Endothelial cell of umbilical vein (primary cell): ENCODE data around the gene GLB1L2.

Experiments
- EZH2 ChIP-seq: IDR thresholded peaks from 2 replicates; pipeline ENCODE4 v1.6.1; 2012; ENCODE audit warnings: borderline replicate concordance, low read depth, mild to moderate bottlenecking, moderate library complexity, low read length, inconsistent platforms; ENCODE audit not compliant: severe bottlenecking
- FOS ChIP-seq: IDR thresholded peaks from 2 replicates; pipeline ENCODE4 v1.6.1; 2011; ENCODE audit warnings: mild to moderate bottlenecking, low read length, moderate library complexity, borderline replicate concordance; ENCODE audit not compliant: insufficient read depth
- GATA2 ChIP-seq: IDR thresholded peaks from 2 replicates; pipeline ENCODE4 v1.7.0; 2011; ENCODE audit warnings: low read depth, mild to moderate bottlenecking, moderate library complexity, mixed read lengths, low read length; ENCODE audit not compliant: insufficient read length, insufficient read depth
- JUN ChIP-seq: IDR thresholded peaks from 2 replicates; pipeline ENCODE4 v1.6.1; 2011; ENCODE audit warnings: borderline replicate concordance, low read depth; ENCODE audit not compliant: insufficient read length, insufficient read depth
- MYC ChIP-seq: IDR thresholded peaks from one replicate; pipeline ENCODE4 v1.6.1; 2011; ENCODE audit warnings: mild to moderate bottlenecking, low read depth, low read length
- POLR2A ChIP-seq: IDR thresholded peaks from 2 replicates; pipeline ENCODE4 v1.6.1; 2012; ENCODE audit warnings: low read depth, mild to moderate bottlenecking, control low read depth, low read length
- POLR2AphosphoS5 ChIP-seq: IDR thresholded peaks from 2 replicates; pipeline ENCODE4 v1.6.1; 2012; ENCODE audit warnings: low read depth, mild to moderate bottlenecking, control low read depth, low read length, moderate library complexity; ENCODE audit not compliant: insufficient read depth
- TF ChIP-seq, protein P1 (sequence below), 2 donors: IDR thresholded peaks; 1 replicate in 1 of 2; 2 replicates in 1 of 2; pipeline ENCODE4 v1.5.1; 2011; ENCODE audit warnings: low read length in 2 of 2, mild to moderate bottlenecking in 2 of 2, moderate library complexity in 2 of 2, control low read depth in 1 of 2, inconsistent platforms in 1 of 2, low read depth in 1 of 2; ENCODE audit not compliant: insufficient read depth in 1 of 2; ENCODE audit errors: extremely low read depth in 1 of 2
- TF ChIP-seq, protein P2 (sequence below): IDR thresholded peaks from 2 replicates; pipeline ENCODE4 v1.6.1; 2011; ENCODE audit not compliant: insufficient read depth, insufficient read length

DNA sequence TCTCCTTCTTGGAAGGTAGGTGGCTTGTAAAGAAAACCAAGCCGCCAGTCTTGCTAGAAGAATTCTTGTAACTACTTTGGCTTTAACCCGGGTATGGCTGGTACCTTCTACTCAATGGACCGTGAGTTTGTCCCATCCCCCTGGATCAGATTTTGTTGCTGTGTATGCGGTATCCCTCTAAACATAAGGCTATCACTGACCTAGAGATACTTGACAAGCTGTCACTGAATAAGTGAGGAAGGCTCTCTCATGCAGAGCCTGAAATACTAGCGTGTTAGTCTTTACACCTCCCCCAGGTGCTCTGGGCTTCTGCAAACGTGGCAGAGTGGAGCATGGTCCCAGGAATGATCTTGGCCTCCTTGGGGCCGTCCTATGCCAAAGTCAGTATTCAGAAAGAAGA is 34.5 kb downstream of the GLB1L2 start:
- TF ChIP-seq POLR2AphosphoS5 (no peak), EZH2 (no peak), MYC (no peak), POLR2A (no peak), GATA2 (no peak), JUN (no peak), FOS (no peak)
- TF ChIP-seq, protein P1, sequence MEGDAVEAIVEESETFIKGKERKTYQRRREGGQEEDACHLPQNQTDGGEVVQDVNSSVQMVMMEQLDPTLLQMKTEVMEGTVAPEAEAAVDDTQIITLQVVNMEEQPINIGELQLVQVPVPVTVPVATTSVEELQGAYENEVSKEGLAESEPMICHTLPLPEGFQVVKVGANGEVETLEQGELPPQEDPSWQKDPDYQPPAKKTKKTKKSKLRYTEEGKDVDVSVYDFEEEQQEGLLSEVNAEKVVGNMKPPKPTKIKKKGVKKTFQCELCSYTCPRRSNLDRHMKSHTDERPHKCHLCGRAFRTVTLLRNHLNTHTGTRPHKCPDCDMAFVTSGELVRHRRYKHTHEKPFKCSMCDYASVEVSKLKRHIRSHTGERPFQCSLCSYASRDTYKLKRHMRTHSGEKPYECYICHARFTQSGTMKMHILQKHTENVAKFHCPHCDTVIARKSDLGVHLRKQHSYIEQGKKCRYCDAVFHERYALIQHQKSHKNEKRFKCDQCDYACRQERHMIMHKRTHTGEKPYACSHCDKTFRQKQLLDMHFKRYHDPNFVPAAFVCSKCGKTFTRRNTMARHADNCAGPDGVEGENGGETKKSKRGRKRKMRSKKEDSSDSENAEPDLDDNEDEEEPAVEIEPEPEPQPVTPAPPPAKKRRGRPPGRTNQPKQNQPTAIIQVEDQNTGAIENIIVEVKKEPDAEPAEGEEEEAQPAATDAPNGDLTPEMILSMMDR (IDR thresholded peaks at IDR 0.05; ENCODE audit: extremely low read depth in 1 of 2, insufficient read depth in 1 of 2, low read depth in 1 of 2, low read length in 2 of 2) = no peak
- TF ChIP-seq, protein P2, sequence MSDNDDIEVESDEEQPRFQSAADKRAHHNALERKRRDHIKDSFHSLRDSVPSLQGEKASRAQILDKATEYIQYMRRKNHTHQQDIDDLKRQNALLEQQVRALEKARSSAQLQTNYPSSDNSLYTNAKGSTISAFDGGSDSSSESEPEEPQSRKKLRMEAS = no peak
